ENCODE results near the gene ZBTB7C.
A peak's percentile ranks its signal among the peaks of the same experiment; 100 is the strongest.

ZBTB7C gene

GRCh38 chr18:48320639-48320945 lies 88.6 kb downstream of the ZBTB7C start:
- DNase-seq = no peak

- no peak for DNase-seq
Measured at GRCh38 chr18:48319801-48320638, 89.2 kb downstream of the ZBTB7C start.

- no peak for DNase-seq
Measured at GRCh38 chr18:48318436-48318835, 90.7 kb downstream of the ZBTB7C start.

GRCh38 chr18:48317781-48318381 lies 91.3 kb downstream of the ZBTB7C start:
- DNase-seq = no peak

DNA sequence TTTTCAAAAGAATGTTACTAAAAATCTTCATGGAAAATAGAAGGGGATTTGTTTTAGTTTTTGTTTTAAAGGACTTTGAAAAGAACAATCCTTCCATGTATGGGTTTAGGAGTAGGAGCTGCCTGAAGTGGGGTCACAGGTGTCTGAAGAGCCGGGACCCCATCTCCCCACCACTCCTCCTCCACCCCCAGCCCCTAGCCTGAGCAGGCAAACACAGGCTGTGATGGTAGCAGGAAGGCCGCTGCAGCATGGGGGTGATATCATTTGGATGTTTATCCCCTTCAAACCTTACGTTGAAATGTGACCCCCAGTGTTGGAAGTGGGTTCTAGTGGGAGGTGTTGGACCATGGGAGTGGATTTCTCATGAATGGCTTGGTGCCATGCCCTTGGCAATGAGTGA lies 93.0 kb downstream of the ZBTB7C start:
- no peak for DNase-seq

DNA sequence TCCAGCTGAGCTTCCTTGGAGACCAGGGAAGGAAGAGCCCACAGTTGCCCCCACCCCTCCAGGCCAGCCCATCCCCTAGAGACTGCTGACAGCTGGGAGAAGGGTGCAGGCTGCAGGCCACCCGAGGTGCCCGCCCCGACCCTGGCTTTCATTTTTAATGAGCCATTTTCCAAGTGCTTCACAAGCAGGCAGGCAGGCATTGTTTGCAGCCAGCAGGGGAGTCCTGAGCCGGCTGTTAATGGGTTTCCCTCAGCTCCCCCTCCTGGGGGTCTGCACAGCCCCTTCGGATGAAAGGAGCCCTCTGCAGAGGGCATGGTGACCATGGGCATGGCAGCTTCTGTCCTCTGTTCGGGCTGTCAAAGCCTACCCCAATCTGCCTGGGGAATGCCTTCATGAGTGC lies 94.5 kb downstream of the ZBTB7C start:
- no peak for DNase-seq

- DNase-seq = no peak
Measured at GRCh38 chr18:48313792-48314191, 95.4 kb downstream of the ZBTB7C start.

DNA sequence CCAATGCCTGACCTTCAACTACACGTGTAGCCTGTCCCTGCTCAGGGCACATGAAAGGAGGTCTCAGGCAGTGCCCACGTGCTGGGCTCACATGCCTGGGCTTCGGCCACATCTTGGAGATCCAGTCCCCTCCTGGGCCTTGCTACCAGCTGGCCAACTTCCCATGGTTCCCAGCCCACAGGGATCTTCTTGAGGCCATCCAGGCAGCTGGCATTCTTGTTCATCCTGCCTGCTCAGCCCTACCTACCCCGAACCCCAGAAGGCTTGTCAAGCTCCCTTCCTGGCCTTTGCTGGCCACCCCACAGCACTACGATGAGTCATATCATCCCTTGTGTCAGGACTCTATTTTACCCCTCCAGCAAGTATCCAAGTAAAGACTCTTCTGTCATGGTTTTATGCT lies 97.1 kb downstream of the ZBTB7C start:
- DNase-seq = no peak

- no peak for DNase-seq
Measured at GRCh38 chr18:48310999-48311398, 98.2 kb downstream of the ZBTB7C start.

- no peak for DNase-seq
Measured at GRCh38 chr18:48310353-48310752, 98.8 kb downstream of the ZBTB7C start.

DNA sequence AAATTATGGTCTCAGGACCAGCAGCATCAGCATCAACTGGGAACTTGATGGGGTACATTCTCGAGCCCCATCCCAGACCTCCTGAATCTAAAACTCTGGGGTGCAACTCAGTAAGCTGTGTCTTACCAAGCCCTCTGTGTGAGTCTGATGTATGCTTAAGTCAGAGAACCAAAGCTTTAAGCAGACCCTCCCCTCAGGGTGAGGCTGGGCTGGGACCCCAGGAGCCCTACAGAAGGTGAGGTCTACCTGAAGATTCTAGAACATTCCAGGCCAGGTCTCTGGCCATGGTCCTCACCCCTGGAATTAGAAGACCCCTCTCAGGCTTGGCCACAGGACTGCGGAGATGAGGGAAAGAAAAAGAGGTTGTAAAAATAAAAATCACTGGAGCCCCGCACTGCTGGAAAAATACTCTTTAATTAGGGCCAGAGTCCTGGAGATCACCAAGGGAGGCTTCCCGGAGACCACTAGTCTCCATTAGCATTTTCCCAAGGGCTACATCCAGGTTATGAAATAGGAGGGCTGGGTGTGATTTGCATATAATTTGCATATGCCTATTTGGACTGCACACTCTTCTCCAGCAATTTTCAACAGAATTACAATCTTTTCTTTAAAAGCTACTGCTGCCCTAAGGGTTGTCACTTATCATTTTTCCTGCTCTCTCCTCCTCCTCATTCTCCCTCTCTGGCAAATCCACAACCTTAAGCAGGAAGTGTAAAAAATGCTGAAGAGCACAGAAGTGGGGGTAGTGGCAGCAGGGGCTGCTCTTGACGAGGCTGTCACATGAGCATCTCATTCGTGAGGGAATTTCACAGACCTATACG lies 100.2 kb downstream of the ZBTB7C start:
- no peak for DNase-seq

DNA sequence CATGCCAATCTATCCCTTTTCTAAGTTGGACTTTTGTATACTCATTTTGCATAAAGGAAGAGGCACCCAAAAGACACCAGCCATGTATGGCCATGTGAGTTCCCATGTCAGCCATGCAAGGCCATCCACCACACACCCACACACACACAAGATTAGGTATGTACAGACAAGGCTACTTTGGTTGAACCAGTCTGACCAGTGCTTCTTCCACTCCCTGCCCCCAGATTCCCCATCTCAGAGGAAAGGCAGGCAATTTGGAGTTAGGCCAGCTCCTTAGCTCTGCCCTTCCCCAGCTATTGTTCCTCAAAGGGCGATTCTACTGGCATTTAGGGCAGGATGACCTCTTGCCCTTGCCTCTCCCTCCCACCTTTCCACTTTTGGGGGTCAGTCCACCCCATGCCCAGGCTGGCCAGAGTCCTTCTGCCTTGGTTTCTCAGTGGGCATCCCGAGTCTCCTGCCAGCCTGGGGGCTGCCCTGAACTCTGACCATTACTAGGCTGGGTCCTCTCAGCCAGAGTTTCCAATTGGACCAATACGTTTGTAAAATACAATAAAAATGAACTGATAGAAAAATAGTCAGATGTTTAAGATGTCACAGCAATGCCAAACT lies 101.1 kb downstream of the ZBTB7C start:
- DNase-seq = no peak

GRCh38 chr18:48306838-48307237 lies 102.3 kb downstream of the ZBTB7C start:
- no peak for DNase-seq

- no peak for DNase-seq
Measured at GRCh38 chr18:48304906-48305693, 104.1 kb downstream of the ZBTB7C start.

GRCh38 chr18:48303883-48304282 lies 105.3 kb downstream of the ZBTB7C start:
- DNase-seq = no peak

DNA sequence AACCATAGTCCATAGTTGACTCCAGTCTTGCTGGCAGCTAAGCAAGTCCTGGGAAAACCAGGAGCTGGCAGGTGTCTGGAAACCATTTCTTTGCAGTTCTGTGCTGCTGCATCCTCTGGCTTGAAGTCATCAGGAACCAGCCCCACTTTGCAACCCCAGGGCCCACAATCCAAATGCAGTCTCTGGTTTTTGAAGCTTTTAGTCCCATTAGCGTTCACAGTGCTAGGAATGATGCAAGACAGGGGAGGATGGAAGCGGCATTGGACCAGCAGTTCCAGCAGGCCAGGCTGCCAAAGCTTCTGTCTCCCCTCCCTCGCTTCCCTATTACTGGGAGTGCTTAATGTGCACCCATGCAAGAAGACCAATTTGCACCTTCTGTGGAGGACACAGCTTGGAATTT lies 106.4 kb downstream of the ZBTB7C start:
- no peak for DNase-seq

DNA sequence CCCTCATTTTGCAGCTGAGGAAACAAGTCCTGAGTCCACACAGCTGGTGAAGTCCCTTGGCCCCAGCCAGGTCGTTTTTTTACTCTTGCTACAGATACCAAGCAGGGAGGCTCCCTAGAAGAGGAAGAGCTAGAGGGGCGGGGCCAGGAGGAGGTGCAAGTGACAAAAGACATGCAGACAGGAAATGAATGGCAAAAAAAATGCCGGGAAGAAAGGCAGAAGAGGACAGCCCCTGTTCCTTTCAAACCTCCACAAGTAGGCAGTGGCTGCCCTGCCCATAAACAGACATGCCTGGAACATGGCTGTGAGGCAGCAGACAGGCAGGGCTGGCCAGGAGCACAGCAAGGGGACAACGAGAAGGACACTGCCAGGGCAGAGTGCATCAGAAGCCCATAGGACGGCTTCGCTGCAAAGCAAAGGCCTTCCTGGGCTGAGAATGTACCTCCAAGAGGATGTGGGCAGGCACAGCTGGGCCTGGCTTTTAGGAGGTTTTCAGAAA lies 108.7 kb downstream of the ZBTB7C start:
- peak; percentile 81 to 84 for DNase-seq

GRCh38 chr18:48297139-48297538 lies 112.0 kb downstream of the ZBTB7C start:
- no peak for DNase-seq

DNA sequence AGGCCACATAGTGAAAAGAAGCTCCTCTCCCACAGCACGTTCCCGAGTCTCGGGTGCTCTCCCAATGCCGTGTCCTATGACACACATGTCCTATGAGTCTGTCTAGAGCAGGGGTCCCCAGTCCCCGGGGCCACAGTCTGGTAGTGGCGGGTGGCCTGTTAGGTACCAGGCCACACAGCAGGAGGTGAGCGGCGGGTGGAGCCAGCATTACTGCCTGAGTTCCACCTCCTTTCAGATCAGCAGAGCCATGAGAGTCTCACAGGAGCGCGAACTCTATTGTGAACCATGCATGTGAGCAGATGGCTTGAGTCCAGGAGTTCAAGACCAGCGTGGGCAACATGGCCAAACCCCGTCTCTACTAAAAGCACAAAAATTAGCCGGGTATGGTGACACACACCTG lies 112.6 kb downstream of the ZBTB7C start:
- no peak for DNase-seq

DNA sequence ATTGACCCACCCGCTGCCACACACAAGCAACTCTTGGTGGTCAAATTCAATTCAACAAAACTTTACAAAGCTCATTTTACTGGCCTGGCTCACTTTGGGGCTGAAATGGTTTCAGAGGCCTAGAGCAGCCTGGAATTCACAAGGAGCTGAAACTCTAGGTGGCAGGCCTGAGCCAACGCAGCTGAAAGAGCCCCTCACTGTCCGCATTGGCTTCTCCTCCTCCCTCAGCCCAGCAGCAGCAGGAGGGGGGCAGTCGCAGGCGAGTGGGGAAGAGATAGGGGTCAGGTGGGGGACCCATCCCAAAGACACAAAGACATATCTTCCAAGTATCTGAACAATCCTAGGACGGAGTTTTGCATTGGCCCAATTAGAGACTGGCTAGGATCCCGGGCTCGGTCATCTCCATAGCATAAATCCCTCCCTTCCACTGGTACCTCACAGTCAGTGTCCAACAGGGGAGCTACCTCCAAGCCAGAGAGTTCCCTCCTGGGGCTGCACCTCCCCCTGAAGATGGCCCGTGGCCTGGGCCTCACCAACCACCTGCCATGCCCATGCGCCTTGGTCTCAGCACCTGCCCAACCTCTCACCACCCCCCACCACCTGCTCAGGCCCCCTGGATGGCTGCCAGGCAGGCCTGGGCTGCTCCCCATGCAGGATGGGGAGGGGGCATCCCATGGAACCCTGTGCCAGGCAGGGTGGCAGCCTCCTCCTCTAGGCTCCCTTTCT lies 113.4 kb downstream of the ZBTB7C start:
- peak; percentile 13 to 27 for DNase-seq

- no peak for DNase-seq
Measured at GRCh38 chr18:48294899-48295585, 114.1 kb downstream of the ZBTB7C start.

Measured in Kasumi-1 (cell line).